Esophagus muscularis mucosa (tissue), 3 donors: ENCODE measurements around the gene DYNC1I1.

Source experiments
- CTCF ChIP-seq, 3 experiments: fragments of 200-600 bp in 2 of 3; fragments of 450-650 bp in 1 of 3; sonication (generic) in 2 of 3; IDR thresholded peaks; one replicate each; pipeline ENCODE4 v1.5.1; 2017 to 2019; ENCODE audit warnings: antibody characterized with exemption in 3 of 3, mild to moderate bottlenecking in 2 of 3, moderate library complexity in 1 of 3
- POLR2A ChIP-seq: fragments of 450-650 bp; IDR thresholded peaks from one replicate; pipeline ENCODE4 v1.6.1; 2017; ENCODE audit warnings: antibody characterized with exemption, moderate library complexity, mild to moderate bottlenecking, low read depth
- POLR2AphosphoS5 ChIP-seq, 2 donors: sonication (generic); formaldehyde crosslinking; IDR thresholded peaks; one replicate each; pipeline ENCODE4 v1.6.1; 2017; ENCODE audit warnings: antibody characterized with exemption in 2 of 2

DNA sequence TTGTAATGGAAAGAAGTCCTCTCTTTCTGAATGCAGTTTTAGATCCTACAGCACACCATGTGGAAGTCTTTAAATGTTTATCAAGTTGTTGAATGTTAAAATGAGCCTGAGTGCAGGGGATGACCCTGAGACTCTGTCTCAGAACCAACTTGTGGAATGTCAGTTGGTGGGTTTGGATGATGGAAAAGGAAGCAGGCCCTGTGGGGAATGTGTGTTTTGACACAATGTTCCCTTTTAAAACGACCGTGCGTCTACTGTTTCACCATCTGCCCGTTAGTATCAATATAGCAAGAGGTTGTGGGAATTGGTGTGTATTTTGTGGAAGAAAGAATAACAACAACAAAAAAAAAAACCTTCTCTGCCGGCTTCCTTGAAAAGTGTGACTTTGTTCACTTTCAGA, 8.3 kb downstream of the DYNC1I1 start:
- TF ChIP-seq CTCF (IDR thresholded peaks at IDR 0.05): no peak
- no peak for TF ChIP-seq POLR2AphosphoS5 (IDR thresholded peaks at IDR 0.05)
- TF ChIP-seq POLR2A: no peak
